Muscle of leg (tissue), 11 donors: ENCODE data around the gene BPIFA3. TPM values are rescaled to one million over a fixed set of nuclear protein-coding genes. Genes with fewer than 3 reads are reported as not detected.
A peak's percentile ranks its signal among the peaks of the same experiment; 100 is the strongest.

Experiments
- DNase-seq: peaks from one replicate; pipeline ENCODE4 v3.0.0; 2013
- H3K27ac ChIP-seq: one replicate; pipeline ENCODE4 v1.5.1; 2013; ENCODE audit warnings: mild to moderate bottlenecking, low read length, control low read depth
- H3K27me3 ChIP-seq: one replicate; pipeline ENCODE4 v1.6.1; 2013; ENCODE audit warnings: low read length; ENCODE audit not compliant: control insufficient read depth, insufficient read depth
- H3K36me3 ChIP-seq: one replicate; pipeline ENCODE4 v1.6.1; 2013; ENCODE audit warnings: low read length; ENCODE audit not compliant: control insufficient read depth, insufficient read depth
- H3K4me1 ChIP-seq: one replicate; pipeline ENCODE4 v1.6.1; 2013; ENCODE audit warnings: low read length; ENCODE audit not compliant: control insufficient read depth, insufficient read depth
- H3K4me3 ChIP-seq: one replicate; pipeline ENCODE4 v1.5.1; 2013; ENCODE audit warnings: low read length, control low read depth
- H3K9me3 ChIP-seq: replicated peaks from 2 replicates; pipeline ENCODE4 v1.6.1; 2013; ENCODE audit warnings: low read depth, low read length; ENCODE audit not compliant: control insufficient read depth
- WGBS: methylation state at CpG from one replicate; pipeline ENCODE4 v1.1.5; 2013; ENCODE audit warnings: missing lambda C conversion rate; ENCODE audit not compliant: insufficient coverage; 5-methylcytosine and 5-hydroxymethylcytosine counted together
- polyA plus RNA-seq, 8 donors: library from polyadenylated mRNA; unstranded; fragments of 120-200 nt; gene quantifications; one replicate each; pipeline versions ENCODE4 v1.2.1 to v1.2.3, GENCODE V29; 2013; ENCODE audit warnings: inconsistent platforms in 1 of 8, low replicate concordance in 1 of 8; ENCODE audit not compliant: insufficient read length in 8 of 8, insufficient read depth in 1 of 8
- total RNA-seq: library from RNA; stranded (reverse); fragments of 120-200 nt; gene quantifications from one replicate; pipeline ENCODE4 v1.2.4, GENCODE V29; 2013

Gene BPIFA3
- total and polyA plus RNA-seq, 9 donors: not detected

- H3K9me3 ChIP-seq: no peaks in the 10 kb centered on the region
- DNase-seq: no peak
- 71% methylated on average over 1 of the region's 1 CpG for WGBS
- no peaks in the 10 kb centered on the region for H3K36me3 ChIP-seq
- H3K27ac ChIP-seq: no peak overlapping the region
- H3K4me3 ChIP-seq: no peak overlapping the region
- H3K27me3 ChIP-seq: no peaks in the 10 kb centered on the region
- H3K4me1 ChIP-seq: no peaks in the 10 kb centered on the region
Measured at GRCh38 chr20:33210371-33210770, 6.8 kb upstream of the BPIFA3 start.

GRCh38 chr20:33211817-33212424 is 5.2 kb upstream of the BPIFA3 start:
- WGBS: 22% methylated on average over 2 of the region's 5 CpGs
- DNase-seq: peak; percentile 18
- H3K36me3 ChIP-seq: no peaks in the 10 kb centered on the region
- H3K4me1 ChIP-seq: no peaks in the 10 kb centered on the region
- H3K27me3 ChIP-seq: no peaks in the 10 kb centered on the region
- no peak overlapping the region for H3K4me3 ChIP-seq
- no peak overlapping the region for H3K27ac ChIP-seq
- H3K9me3 ChIP-seq: no peaks in the 10 kb centered on the region

- WGBS: 100% methylated on average over 1 of the region's 4 CpGs
- no peak for DNase-seq
- Histone ChIP-seq H3K36me3 (no peaks in the 10 kb centered on the region), H3K9me3 (no peaks in the 10 kb centered on the region), H3K4me1 (no peaks in the 10 kb centered on the region), H3K27ac (no peak overlapping the region), H3K4me3 (no peak overlapping the region), H3K27me3 (no peaks in the 10 kb centered on the region)
Measured at GRCh38 chr20:33224399-33224798, 7.2 kb downstream of the BPIFA3 start.

GRCh38 chr20:33229843-33230242 is 12.7 kb downstream of the BPIFA3 start:
- Histone ChIP-seq H3K4me3 (no peak overlapping the region), H3K4me1 (no peaks in the 10 kb centered on the region), H3K27ac (no peak overlapping the region), H3K27me3 (peaks cover 10% of the 10 kb centered on the region), H3K9me3 (no peaks in the 10 kb centered on the region), H3K36me3 (no peaks in the 10 kb centered on the region)
- 32% methylated on average over 2 of the region's 6 CpGs for WGBS
- no peak for DNase-seq

- DNase-seq: no peak
- no peaks in the 10 kb centered on the region for H3K4me1 ChIP-seq
- WGBS: 66% methylated on average over 6 of the region's 7 CpGs
- H3K4me3 ChIP-seq: no peak overlapping the region
- peaks cover 14% of the 10 kb centered on the region for H3K27me3 ChIP-seq
- H3K36me3 ChIP-seq: no peaks in the 10 kb centered on the region
- H3K27ac ChIP-seq: no peak overlapping the region
- no peaks in the 10 kb centered on the region for H3K9me3 ChIP-seq
Measured at GRCh38 chr20:33231237-33231636, 14.1 kb downstream of the BPIFA3 start.

- Histone ChIP-seq H3K27ac (no peak overlapping the region), H3K9me3 (no peaks in the 10 kb centered on the region), H3K4me1 (no peaks in the 10 kb centered on the region), H3K27me3 (peaks cover 17% of the 10 kb centered on the region), H3K4me3 (no peak overlapping the region), H3K36me3 (no peaks in the 10 kb centered on the region)
- DNase-seq: no peak
- WGBS: 40% methylated on average over 1 of the region's 2 CpGs
Measured at GRCh38 chr20:33232486-33233072, 15.4 kb downstream of the BPIFA3 start.

- Histone ChIP-seq H3K4me3 (no peak overlapping the region), H3K36me3 (no peaks in the 10 kb centered on the region), H3K9me3 (no peaks in the 10 kb centered on the region), H3K27me3 (peaks cover 17% of the 10 kb centered on the region), H3K4me1 (no peaks in the 10 kb centered on the region), H3K27ac (no peak overlapping the region)
- 19% methylated on average over 4 of the region's 5 CpGs for WGBS
- no peak for DNase-seq
Measured at GRCh38 chr20:33233129-33233774, 16.1 kb downstream of the BPIFA3 start.

GRCh38 chr20:33234050-33234449 is 16.9 kb downstream of the BPIFA3 start:
- no peaks in the 10 kb centered on the region for H3K9me3 ChIP-seq
- no peak overlapping the region for H3K4me3 ChIP-seq
- H3K27me3 ChIP-seq: peaks cover 17% of the 10 kb centered on the region
- no peaks in the 10 kb centered on the region for H3K4me1 ChIP-seq
- H3K36me3 ChIP-seq: no peaks in the 10 kb centered on the region
- WGBS: 100% methylated on average over 1 of the region's 2 CpGs
- H3K27ac ChIP-seq: no peak overlapping the region
- DNase-seq: no peak

- no peak within 1 kb of the TSS for H3K4me3 ChIP-seq
- 90% methylated on average over 2 of the region's 5 CpGs for WGBS
- no peaks in the 10 kb centered on the region for H3K36me3 ChIP-seq
- no peaks in the 10 kb centered on the region for H3K4me1 ChIP-seq
- no peak within 1 kb of the TSS for H3K27ac ChIP-seq
- H3K9me3 ChIP-seq: no peaks in the 10 kb centered on the region
- peaks cover 14% of the 10 kb centered on the region for H3K27me3 ChIP-seq
- DNase-seq: no peak
Measured at GRCh38 chr20:33235696-33236095, 18.5 kb downstream of the BPIFA3 start, which contains the start of gene BPIFA1. BPIFA1 (plus strand) TSS chr20:33235996; CDS start chr20:33237712, 1,716 bp downstream.

GRCh38 chr20:33236351-33236750 is 19.2 kb downstream of the BPIFA3 start:
- Histone ChIP-seq H3K4me1 (no peaks in the 10 kb centered on the region), H3K9me3 (no peaks in the 10 kb centered on the region), H3K27ac (no peak overlapping the region), H3K36me3 (no peaks in the 10 kb centered on the region), H3K27me3 (peaks cover 13% of the 10 kb centered on the region), H3K4me3 (no peak overlapping the region)
- DNase-seq: no peak
- 57% methylated on average over 1 of the region's 1 CpG for WGBS
